GM12865 (cell line): Measurements from ENCODE around the gene KBTBD12.
A peak's percentile ranks its signal among the peaks of the same experiment; 100 is the strongest.

Experiments
- DNase-seq: peaks from one replicate; pipeline ENCODE4 v3.0.0; 2010; ENCODE audit warnings: low read depth
- H3K4me3 ChIP-seq: 2 replicates; pipeline ENCODE4 v1.5.1; 2011; ENCODE audit warnings: mild to moderate bottlenecking, low read depth, low read length, control low read depth
- TF ChIP-seq, protein P1 (sequence below): IDR thresholded peaks from 2 replicates; pipeline ENCODE4 v1.5.1; 2011; ENCODE audit warnings: low read length, control low read depth, low read depth, inconsistent platforms; ENCODE audit not compliant: insufficient read depth; ENCODE audit errors: missing control alignments

KBTBD12 gene

DNA sequence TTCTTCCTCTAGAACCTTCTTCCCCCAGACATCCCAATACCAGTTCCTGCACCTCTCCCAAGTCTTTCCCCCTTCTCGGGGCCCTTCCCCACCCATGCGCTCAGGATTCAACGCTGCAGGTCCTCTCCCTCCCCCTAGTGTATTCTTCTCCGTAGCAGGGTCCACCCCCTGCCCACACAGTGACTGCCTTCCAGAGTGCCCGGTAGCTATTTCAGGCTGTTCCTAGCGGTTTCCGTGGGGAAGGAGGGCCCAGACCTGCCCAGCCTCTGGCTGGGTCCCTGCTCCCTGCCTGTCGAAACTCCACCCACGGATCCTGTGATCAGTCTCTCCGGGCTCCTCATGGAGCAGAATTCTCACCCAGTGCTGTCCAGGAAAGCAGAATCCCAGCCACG lies 92.0 kb downstream of the KBTBD12 start:
- TF ChIP-seq, protein P1, sequence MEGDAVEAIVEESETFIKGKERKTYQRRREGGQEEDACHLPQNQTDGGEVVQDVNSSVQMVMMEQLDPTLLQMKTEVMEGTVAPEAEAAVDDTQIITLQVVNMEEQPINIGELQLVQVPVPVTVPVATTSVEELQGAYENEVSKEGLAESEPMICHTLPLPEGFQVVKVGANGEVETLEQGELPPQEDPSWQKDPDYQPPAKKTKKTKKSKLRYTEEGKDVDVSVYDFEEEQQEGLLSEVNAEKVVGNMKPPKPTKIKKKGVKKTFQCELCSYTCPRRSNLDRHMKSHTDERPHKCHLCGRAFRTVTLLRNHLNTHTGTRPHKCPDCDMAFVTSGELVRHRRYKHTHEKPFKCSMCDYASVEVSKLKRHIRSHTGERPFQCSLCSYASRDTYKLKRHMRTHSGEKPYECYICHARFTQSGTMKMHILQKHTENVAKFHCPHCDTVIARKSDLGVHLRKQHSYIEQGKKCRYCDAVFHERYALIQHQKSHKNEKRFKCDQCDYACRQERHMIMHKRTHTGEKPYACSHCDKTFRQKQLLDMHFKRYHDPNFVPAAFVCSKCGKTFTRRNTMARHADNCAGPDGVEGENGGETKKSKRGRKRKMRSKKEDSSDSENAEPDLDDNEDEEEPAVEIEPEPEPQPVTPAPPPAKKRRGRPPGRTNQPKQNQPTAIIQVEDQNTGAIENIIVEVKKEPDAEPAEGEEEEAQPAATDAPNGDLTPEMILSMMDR = no peak
- H3K4me3 ChIP-seq = no peak overlapping the region
- no peak for DNase-seq

- no peak for DNase-seq
- TF ChIP-seq, protein P1 = no peak
- H3K4me3 ChIP-seq = no peak overlapping the region
Measured at GRCh38 chr3:128009952-128010846, 95.2 kb downstream of the KBTBD12 start.

DNA sequence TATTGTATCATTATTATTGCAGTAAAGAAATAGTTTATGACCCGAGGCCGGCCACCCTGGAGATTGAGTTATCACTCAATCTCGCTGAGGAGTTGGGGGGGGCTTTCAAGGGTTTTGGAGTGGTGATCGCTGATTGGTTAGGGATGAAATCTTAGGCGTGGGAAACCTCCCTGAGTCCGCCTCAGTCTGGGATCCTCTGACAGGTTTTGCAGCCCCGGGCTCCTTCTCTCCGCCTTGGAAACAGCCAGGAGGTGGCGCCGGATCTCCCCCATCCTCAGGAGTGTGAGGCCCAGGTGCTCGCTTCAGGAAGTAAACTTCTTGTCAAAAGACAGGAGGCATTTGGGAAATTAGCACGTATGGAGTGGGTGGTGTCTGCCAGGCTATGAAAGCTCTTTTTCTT lies 96.1 kb downstream of the KBTBD12 start:
- H3K4me3 ChIP-seq = no peak overlapping the region
- DNase-seq = peak; percentile 39
- TF ChIP-seq, protein P1 = peak; percentile 41

DNA sequence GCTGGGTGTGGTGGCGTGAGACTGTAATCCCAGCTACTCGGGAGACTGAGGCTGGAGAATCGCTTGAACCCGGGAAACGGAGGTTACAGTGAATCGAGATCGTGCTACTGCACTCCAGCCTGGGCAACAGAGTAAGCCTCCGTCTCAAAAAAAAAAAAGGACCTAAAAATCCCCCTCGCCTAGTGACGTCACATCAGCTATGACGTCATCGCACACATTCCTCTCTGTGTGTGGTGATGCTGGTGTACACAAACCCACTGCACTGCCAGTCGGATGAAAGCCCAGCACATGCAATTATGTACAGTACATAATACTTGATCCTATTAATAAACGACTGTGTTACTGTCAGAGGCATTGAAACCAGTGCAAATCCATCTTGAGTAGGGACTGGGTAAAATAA lies 97.0 kb downstream of the KBTBD12 start:
- H3K4me3 ChIP-seq = no peak overlapping the region
- TF ChIP-seq, protein P1 = no peak
- no peak for DNase-seq

DNA sequence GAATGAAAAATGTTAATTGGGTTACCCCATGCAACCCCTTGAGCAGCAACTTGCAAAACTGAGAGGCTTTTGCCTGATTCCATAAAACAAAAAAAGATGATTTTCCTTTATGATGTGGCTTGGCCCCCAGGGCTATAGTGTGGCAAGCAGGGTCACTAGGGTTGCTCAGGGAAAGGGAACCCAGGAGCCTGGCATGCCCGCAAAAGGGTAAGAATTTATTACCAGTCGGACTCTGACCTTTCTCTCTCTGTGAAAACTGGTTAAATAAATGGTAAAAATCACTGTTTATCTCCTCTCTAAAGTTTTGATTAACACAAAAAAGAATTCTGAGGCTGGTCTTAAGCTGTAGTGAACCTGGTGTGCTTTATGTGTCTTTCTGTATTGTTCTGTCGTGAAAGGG lies 99.5 kb downstream of the KBTBD12 start:
- H3K4me3 ChIP-seq = no peak overlapping the region
- TF ChIP-seq, protein P1 = no peak
- DNase-seq = no peak

DNA sequence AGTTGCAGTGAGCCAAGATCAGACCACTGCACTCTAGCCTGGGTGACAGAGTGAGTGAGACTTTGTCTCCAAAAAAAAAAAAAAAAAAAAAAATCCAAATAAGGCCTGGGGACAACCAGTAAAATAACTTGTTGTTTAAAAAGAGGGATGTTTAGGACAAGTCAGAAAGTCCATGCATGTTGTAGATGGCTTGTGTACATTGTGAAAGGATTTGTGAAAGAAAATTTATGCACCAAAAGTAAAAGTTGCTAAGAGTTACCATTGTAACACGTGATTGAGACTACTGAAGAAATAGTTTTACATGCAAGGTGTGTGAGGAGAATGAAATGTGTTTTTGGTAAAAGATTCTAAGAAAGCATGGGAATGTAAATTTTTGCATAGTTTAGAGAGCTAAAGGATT lies 101.5 kb downstream of the KBTBD12 start:
- no peak for DNase-seq
- TF ChIP-seq, protein P1 = no peak

GRCh38 chr3:128021768-128022372 lies 106.8 kb downstream of the KBTBD12 start:
- H3K4me3 ChIP-seq = no peak overlapping the region
- TF ChIP-seq, protein P1 = no peak
- DNase-seq = no peak

More for the DNA sequence above, 101.5 kb downstream of the KBTBD12 start:
- no peak overlapping the region for H3K4me3 ChIP-seq
